Heart right ventricle (tissue), 16 donors: ENCODE measurements around the gene CUEDC1. TPM values are rescaled to one million over a fixed set of nuclear protein-coding genes. Genes with fewer than 3 reads are reported as not detected.

Source experiments
- ATAC-seq, 8 donors: fragments of 200-7000 bp; cut with Tn5 transposase; one replicate each; pipeline ENCODE4 v1.9.1; 2020; ENCODE audit warnings: mild to moderate bottlenecking in 8 of 8, moderate library complexity in 8 of 8, moderate number of reproducible peaks in 1 of 8
- DNase-seq, 2 donors: peaks; one replicate each; pipeline ENCODE4 v3.0.0-alpha.2; 2020
- H3K27ac ChIP-seq, 10 donors: fragments of 200-600 bp; sonication (generic) in 2 of 10; one replicate each; pipeline versions ENCODE4 v1.5.0 to v1.8.0; 2020 to 2022; ENCODE audit warnings: mild to moderate bottlenecking in 3 of 10
- H3K27me3 ChIP-seq, 7 donors: fragments of 200-600 bp; one replicate each; pipeline ENCODE4 v1.8.0; 2021 to 2022; ENCODE audit warnings: mild to moderate bottlenecking in 2 of 7
- H3K36me3 ChIP-seq, 9 donors: fragments of 200-600 bp; sonication (generic) in 1 of 9; one replicate each; pipeline versions ENCODE4 v1.5.0 to v1.8.0; 2020 to 2022; ENCODE audit warnings: mild to moderate bottlenecking in 2 of 9
- H3K4me1 ChIP-seq, 9 donors: fragments of 200-600 bp; sonication (generic) in 1 of 9; one replicate each; pipeline versions ENCODE4 v1.5.0 to v1.8.0; 2020 to 2022; ENCODE audit warnings: mild to moderate bottlenecking in 4 of 9
- H3K4me3 ChIP-seq, 10 donors: fragments of 200-600 bp; sonication (generic) in 2 of 10; one replicate each; pipeline versions ENCODE4 v1.5.0 to v1.8.0; 2020 to 2022; ENCODE audit warnings: mild to moderate bottlenecking in 7 of 10, moderate library complexity in 2 of 10
- H3K9me3 ChIP-seq, 11 donors: fragments of 200-600 bp in 10 of 11; sonication (generic) in 2 of 11; one replicate each; pipeline versions ENCODE4 v1.5.0 to v1.8.0; 2013 to 2022; ENCODE audit warnings: mild to moderate bottlenecking in 2 of 11, control low read depth in 1 of 11, moderate library complexity in 1 of 11
- CTCF ChIP-seq, 9 donors: fragments of 200-600 bp; sonication (generic) in 2 of 9; IDR thresholded peaks; one replicate each; pipeline versions ENCODE4 v1.5.0 to v1.8.0; 2021 to 2022; ENCODE audit warnings: antibody characterized with exemption in 9 of 9, mild to moderate bottlenecking in 5 of 9, moderate library complexity in 1 of 9
- WGBS, 2 donors: extraction: QIAGEN DNeasy Blood & Tissue Kit; methylation state at CpG; one replicate each; pipeline ENCODE4 v1.1.7; 2013; ENCODE audit warnings: inconsistent platforms in 1 of 2; 5-methylcytosine and 5-hydroxymethylcytosine counted together
- intact Hi-C, 10 donors: fragments of 100-400 bp; cut with DNase I; formaldehyde crosslinking; loops; one replicate each; pipeline versions ENCODE4 v1.11.1 to v1.14.2; 2022
- polyA plus RNA-seq, 2 donors: library from polyadenylated mRNA; stranded (reverse); fragments of 200-250 nt; gene quantifications; one replicate each; pipeline ENCODE4 v1.2.3, GENCODE V29; 2013
- total RNA-seq, 10 donors: library from RNA; stranded (reverse); fragmentation: NEBNext Ultra II Directional in 3 of 10; extraction: Animal tissue kit (Norgen Biotek cat#: 25700) in 3 of 10; gene quantifications; one replicate each; pipeline versions ENCODE4 v1.2.1 to v1.2.4, GENCODE V29; 2021 to 2023
- donor health status: Arrhythmogenic right ventricular cardiomyopathy.
- donor health status: ischemic (EF 13 %, LVEDD 7.1; RV severe dilation, severe dysfunction).
- donor health status: healthy with polysubstance abuse.
- donor health status: DM: no; HTN: yes; CAD: no.
- donor health status: DM: no; HTN: no; CAD: no.
- donor health status: ischemic (EF 25% LVEDD 6.9; RV normal size, moderate dysfunction).
- donor health status: ischemic (EF 25% LVEDD 5.7; RV mildly dilated, moderate dysfunction).
- donor health status: healthy.
- donor health status: DM: yes; HTN: yes; CAD: no.
- donor health status: Ischemic cardiomyopathy.
- donor health status: ischemic (EF 35%, LVEDD 5.7; RV mildly dilated, moderate dysfunction).
- donor health status: nonischemic (EF 11% LVEDD 7.7; RV severe dilation, severe dysfunction).
- donor health status: DM: yes; HTN: yes; CAD: no.
- donor health status: PGD.
- donor health status: ischemic (EF 29% LVEDD 5.4; RV normal size, mild dysfunction).
- donor health status: nonischemic (EF 23%, LVEDD 6.1; RV moderate dilation, normal function).

Gene CUEDC1
- total and polyA plus RNA-seq, 12 donors = 26.9 to 65.0 (median 45.4) TPM

DNA sequence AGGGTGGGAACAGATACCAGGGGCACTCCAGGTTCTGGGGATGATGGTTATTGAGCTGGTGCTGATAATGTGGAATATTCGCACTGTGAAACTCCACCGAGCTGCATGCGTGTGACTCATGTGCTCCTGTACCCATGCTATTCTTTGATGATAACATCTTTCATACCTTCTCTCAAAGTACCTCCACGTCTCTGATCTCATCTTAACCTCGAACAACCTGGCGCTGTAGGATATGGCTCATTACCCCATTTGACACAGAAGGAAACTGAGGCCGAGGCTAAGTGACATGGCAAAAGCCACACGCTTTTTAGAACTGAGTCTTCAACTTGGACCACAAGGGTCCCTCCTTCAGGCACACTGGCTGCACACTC lies 75.1 kb downstream of the CUEDC1 start:
- Histone ChIP-seq H3K4me3 (no peak overlapping the region), H3K27me3 (no peaks in the 10 kb centered on the region), H3K9me3 (no peaks in the 10 kb centered on the region), H3K4me1 (peaks cover 29 to 73% (median 53%) of the 10 kb centered on the region in 9 donors), H3K27ac (peak overlapping the region in 3 of 10 donors; percentile 57 to 81 (median 61)), H3K36me3 (peaks cover 0 to 72% (median 26%) of the 10 kb centered on the region in 9 donors)
- no peak for ATAC-seq
- WGBS, 2 donors = 90 to 94% methylated on average over 8 of the region's 8 CpGs
- DNase-seq = no peak
- intact Hi-C loops = no loop called here
- no peak for TF ChIP-seq CTCF (IDR thresholded peaks at IDR 0.05)

DNA sequence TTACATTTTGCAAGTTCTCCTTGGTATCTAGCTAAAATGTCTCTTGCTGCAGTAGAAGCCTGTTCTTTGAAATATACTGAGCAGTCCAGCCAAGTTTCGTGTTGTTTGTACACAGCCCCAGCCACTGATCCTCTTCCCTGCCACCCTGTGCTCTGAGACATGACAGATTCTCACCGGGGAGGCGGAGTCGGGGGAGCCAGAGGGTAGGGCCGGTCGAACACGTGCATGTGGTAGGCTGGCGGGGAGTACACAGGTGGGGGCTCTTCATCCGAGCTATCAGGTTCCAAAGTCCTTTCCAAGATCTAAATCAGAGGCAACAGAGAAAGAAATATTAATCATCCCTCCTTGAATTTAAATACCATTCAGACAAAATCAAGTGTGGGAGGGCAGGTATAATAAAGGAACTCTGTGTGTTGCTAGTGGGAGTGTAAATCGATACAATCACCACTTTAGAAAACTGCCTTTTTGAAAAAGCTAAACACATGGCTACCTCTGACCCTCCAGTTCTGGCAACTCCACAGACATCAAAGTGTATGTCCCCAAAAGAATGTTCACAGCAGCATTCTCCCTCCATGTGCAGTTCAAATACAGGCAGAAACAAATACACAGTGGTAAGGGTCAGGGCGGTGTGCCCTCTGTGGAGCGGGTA lies 75.7 kb downstream of the CUEDC1 start:
- H3K36me3 ChIP-seq = peaks cover 0 to 67% (median 21%) of the 10 kb centered on the region in 9 donors
- ATAC-seq = no peak

GRCh38 chr17:57877803-57878377 lies 77.3 kb downstream of the CUEDC1 start:
- Histone ChIP-seq H3K4me3 (no peak overlapping the region), H3K27me3 (no peaks in the 10 kb centered on the region), H3K27ac (peak overlapping the region in 6 of 10 donors; percentile 21 to 81 (median 34)), H3K9me3 (no peaks in the 10 kb centered on the region), H3K36me3 (peaks cover 0 to 59% (median 22%) of the 10 kb centered on the region in 9 donors), H3K4me1 (peaks cover 50 to 95% (median 75%) of the 10 kb centered on the region in 9 donors)
- 65 to 70% methylated on average over 9 of the region's 9 CpGs for WGBS, 2 donors
- TF ChIP-seq CTCF (IDR thresholded peaks at IDR 0.05) = no peak
- ATAC-seq = no peak
- no peak for DNase-seq
- intact Hi-C loops = loop anchor here in 1 of 10 donors (5.0 kb wide), 1 partner anchor 119 kb away; no protein-coding TSS in a partner anchor

More for the DNA sequence above, 75.7 kb downstream of the CUEDC1 start:
- Histone ChIP-seq H3K4me3 (no peak overlapping the region), H3K27me3 (no peaks in the 10 kb centered on the region), H3K9me3 (no peaks in the 10 kb centered on the region), H3K27ac (peak overlapping the region in 6 of 10 donors; percentile 12 to 81 (median 36)), H3K4me1 (peaks cover 34 to 78% (median 58%) of the 10 kb centered on the region in 9 donors)
- no peak for TF ChIP-seq CTCF (IDR thresholded peaks at IDR 0.05)
- 75 to 82% methylated on average over 12 of the region's 12 CpGs for WGBS, 2 donors
- DNase-seq = no peak
- intact Hi-C loops = loop anchor here in 1 of 10 donors (5.0 kb wide), 1 partner anchor 118 kb away; no protein-coding TSS in a partner anchor

DNA sequence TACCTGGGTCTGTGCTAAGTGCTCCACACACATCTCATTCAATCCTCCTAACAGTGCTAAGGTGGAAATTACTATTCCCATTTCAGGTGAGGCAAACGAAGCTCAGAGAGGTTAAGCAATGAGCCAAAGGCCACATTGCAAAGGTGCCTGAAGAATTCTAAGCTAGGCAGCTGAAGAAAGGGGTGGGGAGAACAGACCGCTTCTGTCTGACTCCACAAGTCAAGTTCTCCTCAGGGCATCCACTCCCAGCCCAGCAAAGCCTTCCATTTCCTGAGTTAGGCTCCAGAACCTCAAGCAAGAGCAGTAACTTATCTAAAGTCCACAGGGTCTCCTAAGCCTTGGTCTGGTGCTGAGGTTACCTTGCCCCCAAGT lies 78.4 kb downstream of the CUEDC1 start:
- Histone ChIP-seq H3K4me3 (no peak overlapping the region), H3K36me3 (peaks cover 0 to 63% (median 27%) of the 10 kb centered on the region in 9 donors), H3K27me3 (no peaks in the 10 kb centered on the region), H3K27ac (peak overlapping the region in 8 of 10 donors; percentile 27 to 94 (median 90)), H3K9me3 (no peaks in the 10 kb centered on the region), H3K4me1 (peaks cover 48 to 99% (median 79%) of the 10 kb centered on the region in 9 donors)
- intact Hi-C loops = loop anchor here in 1 of 10 donors (5.0 kb wide), 1 partner anchor 120 kb away; no protein-coding TSS in a partner anchor
- WGBS, 2 donors = 82 to 87% methylated on average over 2 of the region's 2 CpGs
- ATAC-seq = no peak
- DNase-seq = no peak
- no peak for TF ChIP-seq CTCF (IDR thresholded peaks at IDR 0.05)
